SH-SY5Y (cell line): ENCODE results near the gene TM2D3.

ENCODE experiments used
- GATA2 ChIP-seq: IDR thresholded peaks from 2 replicates; pipeline ENCODE4 v1.6.1; 2011; ENCODE audit warnings: mild to moderate bottlenecking, low read depth, low read length
- GATA3 ChIP-seq: IDR thresholded peaks from 2 replicates; pipeline ENCODE4 v1.6.1; 2011; ENCODE audit warnings: low read depth, mild to moderate bottlenecking, low read length, moderate library complexity

Gene TM2D3

DNA sequence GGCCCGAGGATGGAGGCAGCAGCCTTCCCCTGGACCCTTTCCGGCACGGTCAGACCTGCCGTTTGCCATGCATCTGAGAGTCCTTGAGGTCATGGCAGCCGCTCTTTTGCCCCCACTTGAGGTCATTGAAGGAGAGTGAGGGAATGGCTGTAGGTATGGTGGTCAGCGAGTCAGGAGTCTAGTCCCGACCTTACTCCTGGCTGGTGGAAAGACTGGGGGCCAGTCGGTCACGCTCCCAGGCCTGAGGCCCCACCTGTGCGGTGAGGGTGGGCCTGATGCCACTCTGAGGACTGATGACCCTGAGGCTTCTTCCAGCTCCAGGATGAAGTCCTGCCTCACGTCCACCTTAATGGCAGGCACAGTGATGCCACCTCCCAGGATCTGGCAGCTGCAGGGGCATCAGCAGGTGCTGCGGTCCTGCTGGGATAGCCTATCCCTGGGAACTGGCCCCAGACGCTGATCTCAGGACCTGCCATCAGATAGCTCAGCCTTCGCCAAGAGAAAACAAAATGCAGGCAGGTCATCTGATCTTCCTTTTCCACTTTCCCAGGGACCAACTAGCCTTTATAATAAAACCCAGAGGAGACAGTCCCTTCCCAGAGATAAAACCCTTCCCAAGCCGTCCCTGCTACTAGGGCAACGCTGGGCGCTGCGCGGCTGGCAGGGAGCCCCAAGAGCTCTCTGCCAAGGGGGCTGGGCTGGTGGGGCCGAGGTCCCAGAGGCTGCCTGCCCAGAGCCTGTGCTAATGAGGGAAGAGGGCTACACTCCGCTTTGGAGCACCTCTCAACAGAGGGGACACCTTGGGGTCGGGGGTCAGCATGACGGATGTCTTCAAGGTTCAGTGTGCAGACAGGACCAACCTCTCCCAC is 42.2 kb downstream of the TM2D3 start:
- TF ChIP-seq GATA3 (no peak), GATA2 (no peak)

DNA sequence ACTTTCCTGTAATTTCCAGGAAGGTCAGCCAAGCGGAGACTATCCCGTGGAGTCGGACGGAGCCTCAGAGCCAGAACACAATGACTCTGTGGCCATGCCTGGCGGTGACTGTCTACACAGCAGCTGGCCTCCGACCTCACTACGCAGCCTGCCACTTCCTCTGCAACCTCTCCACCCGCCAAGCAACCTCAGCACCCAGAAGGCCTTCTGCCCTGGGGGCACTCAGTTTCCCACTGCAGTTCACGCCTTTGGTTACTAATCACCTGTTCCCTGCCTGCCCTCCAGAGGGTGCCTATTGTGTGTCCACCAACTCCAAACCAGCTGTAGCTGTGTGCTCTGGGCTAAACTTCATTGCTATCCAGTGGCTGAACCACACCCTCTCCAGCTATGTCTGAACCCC is 44.0 kb downstream of the TM2D3 start:
- no peak for TF ChIP-seq GATA3
- TF ChIP-seq GATA2: no peak

DNA sequence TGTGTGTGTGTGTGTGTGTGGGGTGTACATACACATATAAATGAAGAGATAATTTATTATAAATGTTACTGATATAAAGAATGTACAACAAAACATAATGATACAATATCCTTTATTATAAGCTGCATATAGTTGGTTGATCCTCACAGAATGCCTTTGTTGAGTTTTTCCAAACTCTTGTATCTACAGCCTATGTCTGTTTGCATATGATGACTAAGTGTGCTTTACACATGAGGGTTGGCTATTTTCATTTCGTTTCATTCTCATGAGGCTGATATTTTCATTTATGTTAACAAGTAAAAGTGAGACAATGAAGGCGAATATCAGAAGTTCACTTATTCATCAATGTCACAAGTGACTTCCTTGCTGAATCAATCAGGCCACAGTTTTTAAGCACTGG is 45.1 kb downstream of the TM2D3 start:
- TF ChIP-seq GATA2 (no peak), GATA3 (no peak)

DNA sequence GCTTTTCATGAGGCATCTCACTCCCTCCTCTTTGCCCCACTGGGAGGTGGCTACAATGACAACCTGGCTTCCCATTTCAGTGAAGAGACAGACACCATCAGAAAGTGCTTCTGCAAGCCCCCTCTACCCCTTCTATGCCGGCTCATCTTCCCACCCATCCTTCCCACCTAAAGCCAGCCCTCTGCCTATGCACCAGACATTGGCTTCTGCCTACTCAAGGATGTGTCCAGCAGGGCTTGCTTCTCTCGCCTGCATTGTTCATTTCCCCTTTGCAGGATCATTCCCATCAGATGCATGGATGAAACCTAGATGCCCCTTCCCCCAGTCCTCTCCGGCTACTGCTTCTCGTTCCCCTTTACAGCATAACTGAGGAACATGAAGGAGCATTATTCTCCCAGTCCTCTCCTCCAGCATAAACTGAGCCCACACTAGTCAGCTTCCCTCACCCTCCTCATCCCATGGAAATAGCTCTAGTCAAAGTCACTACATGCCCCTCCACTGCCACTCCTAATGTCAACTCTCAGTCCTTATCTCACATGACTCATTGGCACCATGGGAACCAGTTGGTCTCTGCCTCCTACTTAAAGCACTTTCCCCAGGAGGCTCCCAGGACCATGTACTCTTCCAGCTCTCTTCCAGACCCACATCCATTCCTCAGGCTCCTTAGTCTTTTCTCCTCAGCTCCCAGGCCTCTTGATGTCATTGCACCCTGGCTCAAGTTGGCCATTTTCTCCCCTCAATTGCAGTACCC is 47.9 kb downstream of the TM2D3 start:
- no peak for TF ChIP-seq GATA3
- no peak for TF ChIP-seq GATA2

DNA sequence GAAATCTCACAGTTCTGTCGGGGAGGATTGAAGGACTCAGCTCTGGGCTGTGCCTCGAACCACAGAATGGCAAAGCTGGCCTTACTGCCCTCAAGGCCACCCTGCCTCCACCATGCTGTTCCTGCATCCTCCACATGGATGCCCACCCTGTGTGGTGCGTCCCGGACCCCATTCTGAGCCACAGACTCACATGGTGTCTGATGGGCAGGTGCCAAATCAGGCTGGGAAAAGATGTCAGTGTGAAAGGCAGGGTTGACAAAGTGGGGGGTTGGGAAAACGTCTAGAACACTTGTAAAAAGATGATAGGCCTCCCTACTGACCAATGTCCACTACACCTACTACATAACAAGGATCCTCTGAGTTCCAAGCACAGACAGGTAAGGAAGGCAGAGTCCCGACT is 49.4 kb downstream of the TM2D3 start:
- no peak for TF ChIP-seq GATA3
- TF ChIP-seq GATA2: no peak

DNA sequence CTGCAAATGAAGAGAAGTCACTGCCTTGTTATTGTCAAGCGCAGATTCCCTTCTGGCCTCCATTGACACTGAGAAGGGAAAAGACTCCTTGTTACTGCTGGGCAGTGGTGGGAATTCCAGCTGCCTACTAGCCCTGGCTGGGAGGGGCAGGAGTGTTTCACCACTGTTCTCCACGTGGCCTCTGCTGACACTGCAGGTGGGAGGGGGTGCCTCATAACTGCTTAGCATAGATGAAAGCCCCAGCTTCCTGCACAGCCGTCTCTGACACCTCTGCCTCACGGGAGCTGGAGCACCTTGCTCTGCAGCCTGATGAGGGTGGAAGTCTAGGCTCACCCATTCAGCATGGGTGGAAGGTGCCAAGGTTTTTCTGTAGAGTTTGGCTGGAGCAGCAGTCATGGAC is 52.1 kb downstream of the TM2D3 start:
- TF ChIP-seq GATA2 (no peak), GATA3 (no peak)

DNA sequence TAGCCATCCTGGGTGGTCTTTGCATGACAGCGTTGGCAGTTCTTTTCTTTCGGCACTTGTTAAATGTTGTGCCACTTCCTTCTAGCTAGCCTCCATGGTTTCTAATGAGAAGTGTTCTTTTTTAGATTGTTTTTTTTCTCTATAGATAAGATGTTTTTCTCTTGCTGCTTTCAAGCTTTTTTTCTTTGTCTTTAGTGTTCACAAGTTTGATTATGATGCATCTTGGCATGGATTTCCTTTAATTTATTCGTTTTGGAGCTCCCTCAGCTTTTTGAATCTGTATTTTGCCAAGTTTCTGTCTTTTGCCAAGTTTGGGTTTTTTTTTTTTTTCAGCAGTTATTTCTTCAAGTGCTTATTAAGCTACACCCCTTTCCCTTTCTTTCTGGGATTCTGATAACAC is 53.1 kb downstream of the TM2D3 start:
- no peak for TF ChIP-seq GATA2
- no peak for TF ChIP-seq GATA3

DNA sequence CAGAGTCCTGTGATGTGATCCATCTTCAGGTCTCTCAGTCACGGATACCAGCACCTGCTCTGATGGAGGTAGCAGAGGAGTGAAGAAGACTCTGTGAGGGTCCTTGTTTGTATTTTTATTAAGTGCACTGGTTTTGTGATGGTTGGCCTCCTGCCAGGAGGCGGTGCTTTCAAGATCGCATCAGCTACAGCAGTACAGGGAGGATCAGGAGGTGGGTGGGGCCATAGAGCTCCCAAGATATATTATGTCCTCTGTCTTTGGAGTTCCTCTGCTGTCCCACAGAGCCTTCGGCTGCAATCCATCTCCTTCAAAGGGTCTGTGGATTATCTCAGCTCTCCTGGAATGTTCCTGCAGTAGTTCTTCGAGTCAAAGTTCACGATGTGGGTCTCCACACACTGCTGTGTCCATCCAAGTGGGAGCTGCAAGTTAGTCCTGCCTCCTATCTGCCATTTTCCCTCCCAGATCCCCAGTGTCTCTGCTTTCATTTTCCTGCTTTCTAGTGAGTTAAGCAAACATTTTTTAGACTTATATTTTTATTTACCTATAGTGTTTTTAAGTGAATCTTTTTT is 54.7 kb downstream of the TM2D3 start:
- no peak for TF ChIP-seq GATA3
- no peak for TF ChIP-seq GATA2

DNA sequence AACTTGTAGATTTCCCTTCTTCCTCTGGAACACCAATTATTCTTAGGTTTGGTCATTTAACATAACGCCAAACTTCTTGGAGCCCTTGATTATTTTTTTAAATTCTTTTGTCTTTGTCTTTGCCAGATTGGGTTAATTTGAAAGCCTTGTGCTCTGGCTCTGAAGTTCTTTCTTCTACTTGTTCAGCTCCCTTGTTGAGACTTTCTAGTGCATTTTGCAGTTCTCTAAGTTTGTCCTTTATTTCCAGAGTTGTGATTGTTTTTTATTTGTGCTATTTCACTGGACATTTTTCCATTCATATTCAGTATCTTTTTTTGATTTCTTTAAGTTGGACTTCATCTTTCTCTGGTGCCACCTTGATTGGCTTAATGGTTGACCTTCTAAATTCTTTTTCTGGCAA is 55.5 kb downstream of the TM2D3 start:
- no peak for TF ChIP-seq GATA2
- no peak for TF ChIP-seq GATA3
